AG04449 (cell line): ENCODE data around the gene STAT1.

Experiments used
- CTCF ChIA-PET: fragments of 350-600 bp; formaldehyde crosslinking; extraction: SDS; loops from one replicate; lab custom pipeline; 2021; ENCODE audit warnings: antibody characterized with exemption; lab: Yijun Ruan, JAX
- POLR2A ChIA-PET: fragments of 400-600, 350-600 bp; formaldehyde crosslinking; extraction: SDS; loops from one replicate; lab custom pipeline; 2020; ENCODE audit warnings: antibody characterized with exemption, inconsistent platforms; lab: Yijun Ruan, JAX
- DNase-seq: peaks from one replicate; pipeline ENCODE4 v3.0.0-alpha.2; 2010; ENCODE audit warnings: low read depth, low spot score
- H3K4me3 ChIP-seq: 2 replicates; pipeline ENCODE4 v1.5.1; 2011; ENCODE audit warnings: low read depth, mild to moderate bottlenecking, control low read depth, low read length
- TF ChIP-seq, protein P1 (sequence below): IDR thresholded peaks from one replicate; pipeline ENCODE4 v1.5.1; 2011; ENCODE audit warnings: mild to moderate bottlenecking, moderate library complexity, low read length, control low read depth, inconsistent platforms; ENCODE audit not compliant: insufficient read depth; ENCODE audit errors: missing control alignments

The STAT1 gene

DNA sequence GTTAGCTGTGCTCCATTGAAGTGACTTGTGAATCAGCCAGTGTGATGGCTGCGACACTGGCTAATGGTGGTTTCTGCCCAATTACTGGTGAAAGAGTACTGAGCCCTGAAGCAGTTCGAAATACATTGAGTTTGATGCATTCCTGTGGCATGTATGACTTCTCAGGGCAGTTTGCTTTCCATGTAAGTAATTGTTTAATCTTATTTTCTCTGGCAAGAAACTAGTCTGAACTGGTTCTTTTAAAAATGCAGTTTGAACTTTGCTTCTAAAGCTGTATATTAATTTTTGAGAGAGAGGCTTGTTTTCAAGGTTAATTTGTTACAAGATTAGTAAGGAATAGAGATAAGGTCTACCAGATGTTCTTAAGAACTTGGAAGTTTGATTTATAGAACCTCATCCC lies 86.7 kb downstream of the STAT1 start:
- POLR2A ChIA-PET: no interaction called here
- DNase-seq: no peak
- TF ChIP-seq, protein P1, sequence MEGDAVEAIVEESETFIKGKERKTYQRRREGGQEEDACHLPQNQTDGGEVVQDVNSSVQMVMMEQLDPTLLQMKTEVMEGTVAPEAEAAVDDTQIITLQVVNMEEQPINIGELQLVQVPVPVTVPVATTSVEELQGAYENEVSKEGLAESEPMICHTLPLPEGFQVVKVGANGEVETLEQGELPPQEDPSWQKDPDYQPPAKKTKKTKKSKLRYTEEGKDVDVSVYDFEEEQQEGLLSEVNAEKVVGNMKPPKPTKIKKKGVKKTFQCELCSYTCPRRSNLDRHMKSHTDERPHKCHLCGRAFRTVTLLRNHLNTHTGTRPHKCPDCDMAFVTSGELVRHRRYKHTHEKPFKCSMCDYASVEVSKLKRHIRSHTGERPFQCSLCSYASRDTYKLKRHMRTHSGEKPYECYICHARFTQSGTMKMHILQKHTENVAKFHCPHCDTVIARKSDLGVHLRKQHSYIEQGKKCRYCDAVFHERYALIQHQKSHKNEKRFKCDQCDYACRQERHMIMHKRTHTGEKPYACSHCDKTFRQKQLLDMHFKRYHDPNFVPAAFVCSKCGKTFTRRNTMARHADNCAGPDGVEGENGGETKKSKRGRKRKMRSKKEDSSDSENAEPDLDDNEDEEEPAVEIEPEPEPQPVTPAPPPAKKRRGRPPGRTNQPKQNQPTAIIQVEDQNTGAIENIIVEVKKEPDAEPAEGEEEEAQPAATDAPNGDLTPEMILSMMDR: no peak
- no peak overlapping the region for H3K4me3 ChIP-seq
- CTCF ChIA-PET: interaction anchor here (0.8 to 0.9 kb wide), 2 partner anchors 16 to 77 kb away, joined by 3 to 4 read pairs; no protein-coding TSS in a partner anchor

DNA sequence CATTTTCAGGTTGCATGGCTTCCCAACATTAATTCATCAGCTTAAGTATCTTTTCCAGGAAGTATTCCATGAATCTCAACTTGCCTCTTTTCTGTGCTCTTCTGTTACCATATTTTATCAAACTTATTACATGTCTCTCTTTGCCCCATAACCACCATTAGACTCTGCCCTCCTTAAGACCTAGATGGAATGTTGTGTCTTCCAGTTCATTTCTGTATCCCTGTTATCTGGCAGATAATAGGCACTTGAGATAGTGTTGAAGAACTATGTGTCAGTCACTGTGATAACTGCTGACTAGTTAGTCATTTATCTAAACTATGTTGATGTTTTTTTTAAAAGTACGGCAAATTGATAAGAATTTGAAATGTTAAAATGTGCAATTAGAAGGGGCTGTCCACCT lies 91.6 kb downstream of the STAT1 start:
- CTCF ChIA-PET: no interaction called here

DNA sequence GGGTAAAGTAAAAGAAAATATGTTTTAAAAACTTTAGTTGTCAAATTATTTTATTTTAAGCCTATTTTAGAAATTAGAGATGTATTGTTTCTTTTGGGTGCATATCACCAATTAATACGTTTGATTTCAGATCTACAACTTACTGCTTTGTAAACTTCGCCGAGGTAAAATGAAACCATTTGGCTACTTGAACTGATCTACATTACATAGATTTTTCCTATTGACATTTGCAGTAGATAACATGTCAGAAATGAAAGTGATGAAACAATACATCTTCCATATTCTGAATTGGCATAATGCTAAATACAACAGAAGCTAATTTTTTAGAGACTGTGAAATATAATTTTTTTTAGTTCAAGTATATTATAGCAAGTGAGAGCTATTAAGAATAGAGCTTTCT lies 93.9 kb downstream of the STAT1 start:
- no peak overlapping the region for H3K4me3 ChIP-seq
- TF ChIP-seq, protein P1: no peak
- ChIA-PET POLR2A (no interaction called here), CTCF (interaction anchor here (0.6 to 1.0 kb wide), 2 partner anchors 70 to 133 kb away, joined by 3 read pairs; no protein-coding TSS in a partner anchor)
- DNase-seq: no peak

More for the DNA sequence above, 91.6 kb downstream of the STAT1 start:
- TF ChIP-seq, protein P1: no peak
- H3K4me3 ChIP-seq: no peak overlapping the region
- DNase-seq: no peak
- POLR2A ChIA-PET: interaction anchor here (0.5 kb wide), 1 partner anchor 19 kb away, joined by 3 read pairs; no protein-coding TSS in a partner anchor
